Spleen (tissue), 11 donors: ENCODE results near the gene GGACT. TPM values are rescaled to one million over a fixed set of nuclear protein-coding genes. Genes with fewer than 3 reads are reported as not detected.

Source experiments
- DNase-seq: peaks from one replicate; pipeline ENCODE4 v3.0.0-alpha.2; 2020
- H3K27ac ChIP-seq, 8 donors: fragments of 200-600 bp; sonication (generic) in 7 of 8; 1 replicate in 4 of 8; 2 replicates in 4 of 8; pipeline versions ENCODE4 v1.5.0 to v1.8.0; 2016 to 2021; ENCODE audit warnings: inconsistent platforms in 4 of 8, mild to moderate bottlenecking in 4 of 8, moderate library complexity in 1 of 8
- H3K27me3 ChIP-seq, 7 donors: fragments of 200-600 bp; sonication (generic) in 6 of 7; replicated peaks in 1 of 7; 1 replicate in 4 of 7; 2 replicates in 3 of 7; pipeline versions ENCODE4 v1.5.0 to v1.8.0; 2016 to 2021; ENCODE audit warnings: inconsistent platforms in 3 of 7, mild to moderate bottlenecking in 1 of 7
- H3K36me3 ChIP-seq, 6 donors: fragments of 200-600 bp; sonication (generic) in 5 of 6; 1 replicate in 4 of 6; 2 replicates in 2 of 6; pipeline versions ENCODE4 v1.5.0 to v1.8.0; 2016 to 2021; ENCODE audit warnings: inconsistent platforms in 2 of 6
- H3K4me1 ChIP-seq, 6 donors: fragments of 200-600 bp; sonication (generic) in 5 of 6; 1 replicate in 3 of 6; 2 replicates in 3 of 6; pipeline versions ENCODE4 v1.5.0 to v1.8.0; 2016 to 2021; ENCODE audit warnings: inconsistent platforms in 3 of 6
- H3K4me3 ChIP-seq, 8 donors: fragments of 200-600 bp; sonication (generic) in 7 of 8; 1 replicate in 4 of 8; 2 replicates in 4 of 8; pipeline versions ENCODE4 v1.5.0 to v1.8.0; 2016 to 2021; ENCODE audit warnings: inconsistent platforms in 4 of 8, mild to moderate bottlenecking in 4 of 8, moderate library complexity in 2 of 8
- H3K9me3 ChIP-seq, 8 donors: fragments of 200-600 bp; sonication (generic) in 7 of 8; 1 replicate in 4 of 8; 2 replicates in 4 of 8; pipeline versions ENCODE4 v1.5.0 to v1.8.0; 2016 to 2021; ENCODE audit warnings: inconsistent platforms in 4 of 8
- CTCF ChIP-seq, 11 experiments: fragments of 200-600 bp in 7 of 11; fragments of 450-650 bp in 4 of 11; sonication (generic) in 4 of 11; IDR thresholded peaks in 8 of 11; conservative IDR thresholded peaks in 3 of 11; 1 replicate in 7 of 11; 2 replicates in 4 of 11; pipeline versions ENCODE4 v1.4.0 to v1.8.0; 2016 to 2021; ENCODE audit warnings: antibody characterized with exemption in 11 of 11, inconsistent platforms in 4 of 11, mild to moderate bottlenecking in 1 of 11
- POLR2A ChIP-seq, 3 donors: fragments of 450-650 bp; IDR thresholded peaks; one replicate each; pipeline ENCODE4 v1.5.1; 2017; ENCODE audit warnings: antibody characterized with exemption in 3 of 3, mild to moderate bottlenecking in 1 of 3
- POLR2AphosphoS5 ChIP-seq, 3 donors: sonication (generic); formaldehyde crosslinking; IDR thresholded peaks; one replicate each; pipeline ENCODE4 v1.5.1; 2017; ENCODE audit warnings: antibody characterized with exemption in 3 of 3
- WGBS, 5 donors: extraction: QIAGEN DNeasy Blood & Tissue Kit in 3 of 5; methylation state at CpG; one replicate each; pipeline versions ENCODE4 v1.1.5 to v1.1.7; 2013 to 2018; 5-methylcytosine and 5-hydroxymethylcytosine counted together
- intact Hi-C: fragments of 100-400 bp; cut with DNase I; formaldehyde crosslinking; loops from one replicate; pipeline ENCODE4 v1.15.0; 2023; ENCODE audit warnings: low total_unique reads
- polyA plus RNA-seq, 3 donors: library from polyadenylated mRNA; stranded (reverse); fragments of 200-250 nt; gene quantifications; one replicate each; pipeline ENCODE4 v1.2.1, GENCODE V29; 2013
- total RNA-seq, 7 donors: library from RNA; depleted of rRNA in 3 of 7; stranded (reverse); fragments of >200 nt in 3 of 7; fragmentation: NEBNext Ultra II Directional in 4 of 7; extraction: Animal tissue kit (Norgen Biotek cat#: 25700) in 4 of 7; gene quantifications; one replicate each; pipeline versions ENCODE4 v1.1.0 to v1.2.1, GENCODE V29; 2016 to 2021
- donor health status: healthy with polysubstance abuse.
- donor health status: DM: no; HTN: no; CAD: no; lungs with moderate emphysema.
- donor health status: DM: no; HTN: no; CAD: no.
- donor health status: Bipolar disorder and iron deficiency.
- donor health status: healthy.
- donor health status: DM: no; HTN: no; CAD: no.
- donor health status: DM: yes; HTN: yes; CAD: no.

GGACT gene
- total and polyA plus RNA-seq, 10 donors: 1.9 to 19.7 (median 3.9) TPM

- Histone ChIP-seq H3K9me3 (no peaks in the 10 kb centered on the region), H3K4me1 (peaks cover 5 to 41% (median 26%) of the 10 kb centered on the region in 6 donors), H3K27ac (no peak overlapping the region), H3K27me3 (no peaks in the 10 kb centered on the region), H3K4me3 (no peak overlapping the region), H3K36me3 (peaks cover 0 to 18% (median 0%) of the 10 kb centered on the region in 6 donors)
- intact Hi-C loops: no loop called here
- 90 to 96% (median 91%) methylated on average over 5 of the region's 5 CpGs for WGBS, 5 donors
- DNase-seq: no peak
- TF ChIP-seq POLR2AphosphoS5 (IDR thresholded peaks at IDR 0.05): no peak
- no peak for TF ChIP-seq POLR2A (IDR thresholded peaks at IDR 0.05)
- TF ChIP-seq CTCF (IDR thresholded peaks at IDR 0.05 in 8 of 11, conservative IDR thresholded peaks at IDR 0.05 in 3 of 11): no peak
Observed at GRCh38 chr13:100613031-100613430, 24.4 kb upstream of the GGACT start.

- Histone ChIP-seq H3K27ac (peak overlapping the region in 1 of 8 donors; percentile 29), H3K36me3 (peaks cover 0 to 22% (median 0%) of the 10 kb centered on the region in 6 donors)
- 42 to 58% (median 52%) methylated on average over 9 of the region's 9 CpGs for WGBS, 5 donors
Observed at GRCh38 chr13:100611678-100612492, 23.3 kb upstream of the GGACT start.

DNA sequence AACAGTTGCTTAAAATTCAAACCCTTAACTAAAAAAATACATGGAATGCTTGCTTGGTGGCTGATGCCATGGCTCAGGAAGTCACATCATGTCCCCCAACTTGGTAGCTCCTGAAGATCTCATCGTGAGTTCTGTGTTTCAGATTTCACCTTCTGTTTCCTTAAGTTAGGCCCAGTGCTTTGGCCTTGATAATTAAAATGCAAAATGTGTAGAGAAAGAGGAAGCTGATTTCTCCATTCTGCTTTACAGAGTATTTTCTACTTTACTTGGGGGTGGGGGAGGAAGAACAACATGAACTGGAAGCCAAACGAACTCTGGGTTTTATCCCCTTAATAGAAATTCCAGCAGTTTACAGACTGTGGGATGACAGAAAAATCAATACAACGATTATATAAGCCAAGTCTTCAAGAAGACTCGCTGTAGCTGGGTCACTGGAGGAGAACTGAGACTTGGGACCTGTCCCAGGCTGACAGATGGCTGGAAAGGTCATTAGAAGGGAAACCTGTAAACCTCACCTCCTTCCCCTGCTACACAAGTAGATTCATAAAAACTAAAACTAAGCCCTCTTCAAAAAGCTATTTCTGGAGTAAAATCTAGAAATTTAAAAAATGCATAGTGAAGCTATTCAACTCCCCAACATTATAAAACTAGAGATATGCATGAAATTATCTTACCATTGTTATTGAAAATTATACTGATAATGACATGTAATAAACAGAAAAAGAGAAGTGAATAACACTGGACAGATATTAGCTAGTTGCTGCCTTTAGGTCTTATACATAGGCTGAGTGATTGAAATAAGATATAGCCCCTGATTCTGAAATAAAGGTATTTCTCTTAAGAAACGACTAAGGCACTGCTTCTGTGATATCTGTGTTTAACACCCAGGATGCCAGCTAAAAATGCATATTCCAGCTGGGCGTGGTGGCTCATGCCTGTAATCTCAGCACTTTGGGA lies 22.1 kb upstream of the GGACT start:
- Histone ChIP-seq H3K4me1 (peaks cover 5 to 43% (median 26%) of the 10 kb centered on the region in 6 donors), H3K4me3 (no peak overlapping the region), H3K27me3 (no peaks in the 10 kb centered on the region), H3K9me3 (no peaks in the 10 kb centered on the region), H3K36me3 (peaks cover 0 to 26% (median 0%) of the 10 kb centered on the region in 6 donors), H3K27ac (peak overlapping the region in 6 of 8 donors; percentile 43 to 76 (median 52))
- intact Hi-C loops: no loop called here
- WGBS, 5 donors: 31 to 44% (median 35%) methylated on average over 6 of the region's 6 CpGs
- TF ChIP-seq CTCF (IDR thresholded peaks at IDR 0.05 in 8 of 11, conservative IDR thresholded peaks at IDR 0.05 in 3 of 11) (no peak), POLR2A (IDR thresholded peaks at IDR 0.05) (no peak), POLR2AphosphoS5 (IDR thresholded peaks at IDR 0.05) (no peak)
- no peak for DNase-seq

More at GRCh38 chr13:100611678-100612492, 23.3 kb upstream of the GGACT start:
- Histone ChIP-seq H3K4me1 (peaks cover 5 to 41% (median 26%) of the 10 kb centered on the region in 6 donors), H3K27me3 (no peaks in the 10 kb centered on the region), H3K9me3 (no peaks in the 10 kb centered on the region), H3K4me3 (no peak overlapping the region)
- TF ChIP-seq CTCF (IDR thresholded peaks at IDR 0.05 in 8 of 11, conservative IDR thresholded peaks at IDR 0.05 in 3 of 11) (no peak), POLR2AphosphoS5 (IDR thresholded peaks at IDR 0.05) (no peak), POLR2A (IDR thresholded peaks at IDR 0.05) (no peak)
- no peak for DNase-seq
- intact Hi-C loops: no loop called here
